ENCODE measurements around the gene IL18.

DNA sequence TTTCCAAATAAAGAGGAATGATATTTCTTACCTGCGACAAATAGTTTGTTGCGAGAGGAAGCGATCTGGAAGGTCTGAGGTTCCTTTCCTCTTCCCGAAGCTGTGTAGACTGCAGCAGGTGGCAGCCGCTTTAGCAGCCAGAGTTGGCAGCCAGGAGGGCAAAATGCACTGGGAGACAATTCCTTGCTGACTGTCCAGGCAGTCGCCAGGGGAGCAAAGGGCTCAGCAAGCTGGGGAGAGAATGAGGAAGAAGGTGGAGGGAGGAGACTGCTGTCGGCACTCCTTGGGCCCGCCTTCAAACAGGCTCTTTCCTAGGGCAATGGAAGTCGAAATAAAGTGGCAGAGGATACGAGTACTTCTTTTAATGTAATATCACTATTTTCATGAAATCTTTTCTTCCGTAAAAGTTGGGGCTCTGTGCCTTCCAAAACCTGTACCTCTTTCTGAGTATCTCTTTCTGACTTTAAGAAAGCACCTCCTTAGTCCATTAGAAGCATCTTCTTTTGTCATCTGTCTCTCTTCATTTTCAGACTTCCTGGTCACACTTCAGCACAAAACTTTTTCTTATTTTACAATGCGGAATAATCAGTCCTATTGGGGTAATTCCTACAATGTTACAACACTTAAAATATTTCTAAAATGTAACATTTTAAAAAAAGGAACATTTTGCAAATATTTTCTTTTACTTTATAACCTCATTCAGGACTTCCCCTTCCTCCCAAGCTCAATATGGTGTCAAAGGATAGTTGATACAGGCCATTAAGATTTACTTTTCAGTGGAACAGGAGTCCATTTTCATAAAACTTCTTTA, at the start of gene IL18:
- TF ChIP-seq CREB1 (IDR thresholded peaks at IDR 0.05; ENCODE audit: low read depth) (no peak), RAD21 (IDR thresholded peaks at IDR 0.05; ENCODE audit: low read depth) (no peak), CEBPB (IDR thresholded peaks at IDR 0.05) (no peak), EP300 (IDR thresholded peaks at IDR 0.05; ENCODE audit: borderline replicate concordance) (no peak)
- TF ChIP-seq, protein P1, sequence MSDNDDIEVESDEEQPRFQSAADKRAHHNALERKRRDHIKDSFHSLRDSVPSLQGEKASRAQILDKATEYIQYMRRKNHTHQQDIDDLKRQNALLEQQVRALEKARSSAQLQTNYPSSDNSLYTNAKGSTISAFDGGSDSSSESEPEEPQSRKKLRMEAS (IDR thresholded peaks at IDR 0.05): no peak
- TF ChIP-seq, protein P2, sequence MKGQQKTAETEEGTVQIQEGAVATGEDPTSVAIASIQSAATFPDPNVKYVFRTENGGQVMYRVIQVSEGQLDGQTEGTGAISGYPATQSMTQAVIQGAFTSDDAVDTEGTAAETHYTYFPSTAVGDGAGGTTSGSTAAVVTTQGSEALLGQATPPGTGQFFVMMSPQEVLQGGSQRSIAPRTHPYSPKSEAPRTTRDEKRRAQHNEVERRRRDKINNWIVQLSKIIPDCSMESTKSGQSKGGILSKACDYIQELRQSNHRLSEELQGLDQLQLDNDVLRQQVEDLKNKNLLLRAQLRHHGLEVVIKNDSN (IDR thresholded peaks at IDR 0.05): no peak
- TF ChIP-seq, protein P3, sequence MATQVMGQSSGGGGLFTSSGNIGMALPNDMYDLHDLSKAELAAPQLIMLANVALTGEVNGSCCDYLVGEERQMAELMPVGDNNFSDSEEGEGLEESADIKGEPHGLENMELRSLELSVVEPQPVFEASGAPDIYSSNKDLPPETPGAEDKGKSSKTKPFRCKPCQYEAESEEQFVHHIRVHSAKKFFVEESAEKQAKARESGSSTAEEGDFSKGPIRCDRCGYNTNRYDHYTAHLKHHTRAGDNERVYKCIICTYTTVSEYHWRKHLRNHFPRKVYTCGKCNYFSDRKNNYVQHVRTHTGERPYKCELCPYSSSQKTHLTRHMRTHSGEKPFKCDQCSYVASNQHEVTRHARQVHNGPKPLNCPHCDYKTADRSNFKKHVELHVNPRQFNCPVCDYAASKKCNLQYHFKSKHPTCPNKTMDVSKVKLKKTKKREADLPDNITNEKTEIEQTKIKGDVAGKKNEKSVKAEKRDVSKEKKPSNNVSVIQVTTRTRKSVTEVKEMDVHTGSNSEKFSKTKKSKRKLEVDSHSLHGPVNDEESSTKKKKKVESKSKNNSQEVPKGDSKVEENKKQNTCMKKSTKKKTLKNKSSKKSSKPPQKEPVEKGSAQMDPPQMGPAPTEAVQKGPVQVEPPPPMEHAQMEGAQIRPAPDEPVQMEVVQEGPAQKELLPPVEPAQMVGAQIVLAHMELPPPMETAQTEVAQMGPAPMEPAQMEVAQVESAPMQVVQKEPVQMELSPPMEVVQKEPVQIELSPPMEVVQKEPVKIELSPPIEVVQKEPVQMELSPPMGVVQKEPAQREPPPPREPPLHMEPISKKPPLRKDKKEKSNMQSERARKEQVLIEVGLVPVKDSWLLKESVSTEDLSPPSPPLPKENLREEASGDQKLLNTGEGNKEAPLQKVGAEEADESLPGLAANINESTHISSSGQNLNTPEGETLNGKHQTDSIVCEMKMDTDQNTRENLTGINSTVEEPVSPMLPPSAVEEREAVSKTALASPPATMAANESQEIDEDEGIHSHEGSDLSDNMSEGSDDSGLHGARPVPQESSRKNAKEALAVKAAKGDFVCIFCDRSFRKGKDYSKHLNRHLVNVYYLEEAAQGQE (IDR thresholded peaks at IDR 0.05; ENCODE audit: low read depth): no peak
